ENCODE data around the gene TAP1. TPM values are rescaled to one million over a fixed set of nuclear protein-coding genes. Genes with fewer than 3 reads are reported as not detected.

TAP1 gene
- total and polyA plus RNA-seq, 10 of the 15 experiments (the other 5 are each of a cell fraction or from before 2014, with no cell fraction given) = 33.4 to 249 (median 169) TPM

GRCh38 chr6:32894085-32895005 lies 40.8 kb upstream of the TAP1 start (continued):
- TF ChIP-seq CHD1 (IDR thresholded peaks at IDR 0.05; ENCODE audit: low read depth, low read length) (0 out of 2 replicates have a peak, but pooled peaks have one; percentile 21), KDM1A (IDR thresholded peaks at IDR 0.05; ENCODE audit: borderline replicate concordance) (no peak), IKZF1 (conservative IDR thresholded peaks at IDR 0.05) (peak; percentile 90), ZNF217 (IDR thresholded peaks at IDR 0.05) (no peak), ZNF592 (IDR thresholded peaks at IDR 0.05) (no peak), NFXL1 (IDR thresholded peaks at IDR 0.05; ENCODE audit: borderline replicate concordance) (no peak), YY1 (IDR thresholded peaks at IDR 0.05; ENCODE audit: low read depth, low read length) (peak; percentile 81), NR2C2 (IDR thresholded peaks at IDR 0.05; ENCODE audit: borderline replicate concordance, control insufficient read depth, insufficient read length, low read depth) (no peak), FOS (IDR thresholded peaks at IDR 0.05; ENCODE audit: borderline replicate concordance, extremely low read depth, insufficient read length) (no peak), SMC3 (IDR thresholded peaks at IDR 0.05; ENCODE audit: borderline replicate concordance, low read length) (no peak), BACH1 (IDR thresholded peaks at IDR 0.05; ENCODE audit: borderline replicate concordance) (peak; percentile 27; the same call in 1 of the 2 replicates), SMAD5 (IDR thresholded peaks at IDR 0.05; ENCODE audit: low read depth) (peak; percentile 74), MEF2A (IDR thresholded peaks at IDR 0.05; ENCODE audit: insufficient read depth, low read depth, low read length) (no peak)
- TF ChIP-seq, protein P1, sequence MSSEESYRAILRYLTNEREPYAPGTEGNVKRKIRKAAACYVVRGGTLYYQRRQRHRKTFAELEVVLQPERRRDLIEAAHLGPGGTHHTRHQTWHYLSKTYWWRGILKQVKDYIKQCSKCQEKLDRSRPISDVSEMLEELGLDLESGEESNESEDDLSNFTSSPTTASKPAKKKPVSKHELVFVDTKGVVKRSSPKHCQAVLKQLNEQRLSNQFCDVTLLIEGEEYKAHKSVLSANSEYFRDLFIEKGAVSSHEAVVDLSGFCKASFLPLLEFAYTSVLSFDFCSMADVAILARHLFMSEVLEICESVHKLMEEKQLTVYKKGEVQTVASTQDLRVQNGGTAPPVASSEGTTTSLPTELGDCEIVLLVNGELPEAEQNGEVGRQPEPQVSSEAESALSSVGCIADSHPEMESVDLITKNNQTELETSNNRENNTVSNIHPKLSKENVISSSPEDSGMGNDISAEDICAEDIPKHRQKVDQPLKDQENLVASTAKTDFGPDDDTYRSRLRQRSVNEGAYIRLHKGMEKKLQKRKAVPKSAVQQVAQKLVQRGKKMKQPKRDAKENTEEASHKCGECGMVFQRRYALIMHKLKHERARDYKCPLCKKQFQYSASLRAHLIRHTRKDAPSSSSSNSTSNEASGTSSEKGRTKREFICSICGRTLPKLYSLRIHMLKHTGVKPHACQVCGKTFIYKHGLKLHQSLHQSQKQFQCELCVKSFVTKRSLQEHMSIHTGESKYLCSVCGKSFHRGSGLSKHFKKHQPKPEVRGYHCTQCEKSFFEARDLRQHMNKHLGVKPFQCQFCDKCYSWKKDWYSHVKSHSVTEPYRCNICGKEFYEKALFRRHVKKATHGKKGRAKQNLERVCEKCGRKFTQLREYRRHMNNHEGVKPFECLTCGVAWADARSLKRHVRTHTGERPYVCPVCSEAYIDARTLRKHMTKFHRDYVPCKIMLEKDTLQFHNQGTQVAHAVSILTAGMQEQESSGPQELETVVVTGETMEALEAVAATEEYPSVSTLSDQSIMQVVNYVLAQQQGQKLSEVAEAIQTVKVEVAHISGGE (CRISPR knock-in tag; IDR thresholded peaks at IDR 0.05) = no peak
